Measurements from ENCODE around the gene EEPD1. TPM values are rescaled to one million over a fixed set of nuclear protein-coding genes. Genes with fewer than 3 reads are reported as not detected.

Gene EEPD1
- total RNA-seq, 4 donors from 2014 or later = 12.4 to 36.2 (median 20.4) TPM

DNA sequence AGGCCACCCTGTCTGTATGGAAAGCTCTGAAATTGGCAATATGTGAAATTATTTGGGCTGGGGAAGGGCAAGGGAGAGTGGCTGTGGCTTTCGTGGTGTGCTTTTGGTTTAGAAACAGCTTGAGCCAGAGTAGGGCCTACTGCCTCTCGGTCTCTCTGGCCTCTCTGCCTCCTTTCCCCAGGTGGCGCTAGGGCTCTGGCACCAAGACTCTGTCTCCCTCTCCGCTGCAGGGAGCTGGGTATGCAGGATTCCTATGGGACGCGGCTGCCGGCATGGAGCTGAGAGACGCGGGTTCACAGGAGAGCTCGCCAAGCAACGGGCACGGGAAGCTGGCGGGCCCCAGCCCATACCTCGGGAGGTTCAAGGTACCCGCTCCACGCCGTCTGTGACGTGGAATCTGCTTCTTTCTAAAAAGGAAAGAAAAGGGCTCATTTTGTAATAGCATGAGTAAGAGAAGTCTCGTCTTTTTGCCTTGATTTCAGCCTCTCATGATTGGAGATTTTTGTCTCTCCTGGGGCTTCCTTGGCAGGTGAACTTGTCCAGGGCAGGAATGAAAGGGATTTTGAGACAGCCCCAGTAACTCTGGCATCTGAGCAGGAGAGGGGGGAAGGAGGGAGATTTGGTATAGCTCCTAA is 131.5 kb downstream of the EEPD1 start:
- Histone ChIP-seq H3K27me3 (no peaks in the 10 kb centered on the region), H3K9me3 (no peaks in the 10 kb centered on the region), H3K4me1 (peaks cover 3 to 65% (median 19%) of the 10 kb centered on the region in 3 donors), H3K4me3 (no peak overlapping the region), H3K27ac (peak overlapping the region in 1 of 4 donors; percentile 6), H3K36me3 (peaks cover 0 to 21% of the 10 kb centered on the region in 2 donors)
- ATAC-seq = no peak
- TF ChIP-seq POLR2A (IDR thresholded peaks at IDR 0.05) = no peak
- no peak for TF ChIP-seq EP300 (IDR thresholded peaks at IDR 0.05)
- TF ChIP-seq, protein P1, sequence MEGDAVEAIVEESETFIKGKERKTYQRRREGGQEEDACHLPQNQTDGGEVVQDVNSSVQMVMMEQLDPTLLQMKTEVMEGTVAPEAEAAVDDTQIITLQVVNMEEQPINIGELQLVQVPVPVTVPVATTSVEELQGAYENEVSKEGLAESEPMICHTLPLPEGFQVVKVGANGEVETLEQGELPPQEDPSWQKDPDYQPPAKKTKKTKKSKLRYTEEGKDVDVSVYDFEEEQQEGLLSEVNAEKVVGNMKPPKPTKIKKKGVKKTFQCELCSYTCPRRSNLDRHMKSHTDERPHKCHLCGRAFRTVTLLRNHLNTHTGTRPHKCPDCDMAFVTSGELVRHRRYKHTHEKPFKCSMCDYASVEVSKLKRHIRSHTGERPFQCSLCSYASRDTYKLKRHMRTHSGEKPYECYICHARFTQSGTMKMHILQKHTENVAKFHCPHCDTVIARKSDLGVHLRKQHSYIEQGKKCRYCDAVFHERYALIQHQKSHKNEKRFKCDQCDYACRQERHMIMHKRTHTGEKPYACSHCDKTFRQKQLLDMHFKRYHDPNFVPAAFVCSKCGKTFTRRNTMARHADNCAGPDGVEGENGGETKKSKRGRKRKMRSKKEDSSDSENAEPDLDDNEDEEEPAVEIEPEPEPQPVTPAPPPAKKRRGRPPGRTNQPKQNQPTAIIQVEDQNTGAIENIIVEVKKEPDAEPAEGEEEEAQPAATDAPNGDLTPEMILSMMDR (IDR thresholded peaks at IDR 0.05) = no peak
- no peak for TF ChIP-seq POLR2AphosphoS5 (IDR thresholded peaks at IDR 0.05)
- WGBS, 2 donors (ENCODE audit: low coverage in 1 of 2) = 80 to 100% methylated on average over 1 to 4 of the region's 19 CpGs

DNA sequence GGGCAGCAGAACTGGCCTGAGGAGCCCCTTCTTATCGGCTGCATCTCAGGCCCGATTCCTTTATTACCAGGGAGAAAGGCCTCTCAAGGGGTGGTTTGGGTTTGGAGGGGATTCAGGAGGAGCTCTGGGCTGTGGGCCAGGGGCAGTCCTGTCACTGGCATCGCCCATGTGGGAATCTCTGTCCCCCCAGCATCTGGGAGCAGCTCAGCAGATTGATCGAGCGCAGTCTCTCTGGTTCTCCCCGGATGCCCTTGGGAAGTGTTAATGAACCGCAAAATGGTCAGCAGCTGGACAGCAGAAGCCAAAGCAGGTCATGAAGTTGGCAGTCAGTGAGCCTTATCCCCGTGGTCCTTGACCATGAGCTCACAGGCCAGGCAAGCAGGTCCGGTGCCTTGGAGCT is 132.2 kb downstream of the EEPD1 start:
- Histone ChIP-seq H3K9me3 (no peaks in the 10 kb centered on the region), H3K27me3 (no peaks in the 10 kb centered on the region), H3K4me3 (no peak overlapping the region), H3K27ac (peak overlapping the region in 1 of 4 donors; percentile 6), H3K36me3 (peaks cover 0 to 21% of the 10 kb centered on the region in 2 donors), H3K4me1 (peaks cover 3 to 65% (median 17%) of the 10 kb centered on the region in 3 donors)
- ATAC-seq = no peak
- WGBS, 2 donors (ENCODE audit: low coverage in 1 of 2) = 100% methylated on average over 1 of the region's 9 CpGs; no CpG with 5 or more reads in 1 of the 2 donors
- no peak for TF ChIP-seq EP300 (IDR thresholded peaks at IDR 0.05)
- TF ChIP-seq POLR2AphosphoS5 (IDR thresholded peaks at IDR 0.05) = no peak
- TF ChIP-seq, protein P1 (IDR thresholded peaks at IDR 0.05) = no peak
- no peak for TF ChIP-seq POLR2A (IDR thresholded peaks at IDR 0.05)

DNA sequence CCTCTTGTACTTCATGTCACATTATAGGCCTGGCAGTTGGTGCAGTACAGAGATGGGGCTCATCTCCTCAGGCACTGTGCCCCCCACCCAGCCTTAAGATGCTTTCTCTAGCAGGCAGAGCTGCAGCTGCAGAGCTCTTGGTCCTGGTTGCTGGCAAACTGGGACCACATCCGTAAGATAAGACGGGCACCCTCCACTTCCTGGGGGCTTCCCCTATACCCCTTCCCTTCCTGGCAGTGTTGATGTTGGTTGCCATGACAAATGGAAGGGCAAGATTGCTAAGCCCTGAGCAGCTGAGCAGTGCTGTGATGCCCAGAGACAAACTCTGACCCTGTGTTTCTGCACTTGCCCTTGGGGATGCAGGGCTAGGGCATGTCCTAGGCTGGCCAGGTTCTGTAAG is 133.2 kb downstream of the EEPD1 start:
- no CpG with 5 or more reads among the region's 2 CpGs for WGBS, 2 donors (ENCODE audit: low coverage in 1 of 2)
- TF ChIP-seq EP300 (IDR thresholded peaks at IDR 0.05) (no peak), POLR2A (IDR thresholded peaks at IDR 0.05) (no peak), POLR2AphosphoS5 (IDR thresholded peaks at IDR 0.05) (no peak)
- TF ChIP-seq, protein P1 (IDR thresholded peaks at IDR 0.05) = no peak
- no peak overlapping the region for H3K4me3 ChIP-seq

DNA sequence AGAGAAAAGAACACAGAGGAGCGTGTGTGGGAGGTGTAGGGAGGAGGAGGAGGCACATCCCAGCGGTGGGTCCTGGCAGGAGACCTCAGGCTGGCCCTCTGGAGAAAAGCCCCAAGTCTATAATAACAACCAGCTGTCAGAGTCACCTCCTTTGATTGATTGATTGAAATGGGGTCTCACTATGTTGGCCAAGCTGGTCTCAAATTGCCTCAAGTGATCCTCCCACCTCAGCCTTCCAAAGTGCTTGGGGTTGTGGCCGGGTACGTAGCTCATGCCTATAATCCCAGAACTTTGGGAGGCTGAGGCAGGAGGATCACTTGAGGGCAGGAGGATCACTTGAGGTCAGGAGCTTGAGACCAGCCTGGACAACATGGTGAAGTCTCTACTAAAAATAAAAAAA is 133.6 kb downstream of the EEPD1 start:
- WGBS, 2 donors (ENCODE audit: low coverage in 1 of 2) = 89% methylated on average over 2 of the region's 4 CpGs; no CpG with 5 or more reads in 1 of the 2 donors
- Histone ChIP-seq H3K36me3 (peaks cover 0 to 21% of the 10 kb centered on the region in 2 donors), H3K4me1 (peaks cover 0 to 64% (median 5%) of the 10 kb centered on the region in 3 donors), H3K27me3 (no peaks in the 10 kb centered on the region), H3K27ac (peak overlapping the region in 2 of 4 donors; percentile 13 to 38), H3K4me3 (no peak overlapping the region), H3K9me3 (no peaks in the 10 kb centered on the region)
- TF ChIP-seq POLR2AphosphoS5 (IDR thresholded peaks at IDR 0.05) (no peak), POLR2A (IDR thresholded peaks at IDR 0.05) (no peak), EP300 (IDR thresholded peaks at IDR 0.05) (no peak)
- TF ChIP-seq, protein P1 (IDR thresholded peaks at IDR 0.05) = no peak
- ATAC-seq = no peak

More for the DNA sequence above, 133.2 kb downstream of the EEPD1 start:
- no peak for ATAC-seq
- Histone ChIP-seq H3K36me3 (peaks cover 0 to 21% of the 10 kb centered on the region in 2 donors), H3K27ac (peak overlapping the region in 2 of 4 donors; percentile 13 to 38), H3K9me3 (no peaks in the 10 kb centered on the region), H3K4me1 (peaks cover 0 to 65% (median 7%) of the 10 kb centered on the region in 3 donors), H3K27me3 (no peaks in the 10 kb centered on the region)
